PC-9 (cell line): ENCODE data around the gene KPNA1. TPM values are rescaled to one million over a fixed set of nuclear protein-coding genes. Genes with fewer than 3 reads are reported as not detected.

Experiments
- BruUV-seq: library from RNA; stranded (reverse); fragments of 400-500 nt; replicated peaks from 2 replicates; lab custom pipeline; 2021; lab: Mats Ljungman, UMichigan
- CTCF ChIA-PET: fragments of 300-600 bp; sonication (Branson Sonifier 250); formaldehyde crosslinking; loops from one replicate; lab custom pipeline; 2022; ENCODE audit warnings: antibody characterized with exemption; lab: Charles Lee
- POLR2A ChIA-PET: fragments of 300-600 bp; sonication (Branson Sonifier 250); formaldehyde crosslinking; loops from one replicate; lab custom pipeline; 2022; ENCODE audit warnings: antibody characterized with exemption; ENCODE audit not compliant: unreplicated experiment; lab: Charles Lee
- DNase-seq, 2 experiments: peaks; one replicate each; pipeline versions ENCODE4 v3.0.0 to v3.0.0-alpha.2; 2015 to 2022; ENCODE audit warnings: mixed read lengths in 1 of 2
- H2AFZ ChIP-seq: fragments of 200-600 bp; sonication (generic); 2 replicates; pipeline ENCODE4 v1.8.1; 2017; ENCODE audit warnings: antibody characterized with exemption
- H3F3A ChIP-seq: fragments of 200-600 bp; sonication (generic); 2 replicates; pipeline ENCODE4 v1.8.1; 2017; ENCODE audit warnings: antibody characterized with exemption, mild to moderate bottlenecking, low read depth; ENCODE audit not compliant: insufficient read depth
- H3K27ac ChIP-seq: fragments of 200-600 bp; sonication (generic); 2 replicates; pipeline ENCODE4 v1.6.1; 2016; ENCODE audit warnings: mixed run types
- H3K27me3 ChIP-seq: fragments of 200-600 bp; sonication (generic); 2 replicates; pipeline ENCODE4 v1.6.1; 2016; ENCODE audit warnings: low read depth, mixed run types; ENCODE audit not compliant: insufficient read depth
- H3K36me3 ChIP-seq: fragments of 200-600 bp; sonication (generic); 2 replicates; pipeline ENCODE4 v1.6.1; 2016; ENCODE audit warnings: low read depth, mixed run types
- H3K4me1 ChIP-seq: fragments of 200-600 bp; sonication (generic); replicated peaks from 2 replicates; pipeline ENCODE4 v1.6.1; 2016; ENCODE audit warnings: mixed run types; ENCODE audit not compliant: insufficient read depth
- H3K4me2 ChIP-seq: fragments of 200-600 bp; sonication (generic); 2 replicates; pipeline ENCODE4 v1.6.1; 2017; ENCODE audit warnings: mixed run types
- H3K4me3 ChIP-seq: fragments of 200-600 bp; sonication (generic); 2 replicates; pipeline ENCODE4 v1.6.1; 2016; ENCODE audit warnings: mixed run types
- H3K79me2 ChIP-seq: fragments of 200-600 bp; sonication (generic); 2 replicates; pipeline ENCODE4 v1.6.1; 2017; ENCODE audit warnings: low read depth, mixed run types
- H3K9me2 ChIP-seq: fragments of 200-600 bp; sonication (generic); 2 replicates; pipeline ENCODE4 v1.8.1; 2017; ENCODE audit warnings: mild to moderate bottlenecking; ENCODE audit not compliant: insufficient read depth
- H3K9me3 ChIP-seq: fragments of 200-600 bp; sonication (generic); 2 replicates; pipeline ENCODE4 v1.8.1; 2016; ENCODE audit warnings: low read depth; ENCODE audit not compliant: insufficient read depth
- H4K20me1 ChIP-seq: fragments of 200-600 bp; sonication (generic); 2 replicates; pipeline ENCODE4 v1.8.1; 2017; ENCODE audit not compliant: insufficient read depth
- EZH2 ChIP-seq: fragments of 200-600 bp; sonication (generic); IDR thresholded peaks from 2 replicates; pipeline ENCODE4 v1.8.0; 2017; ENCODE audit warnings: antibody characterized with exemption, low read depth
- intact Hi-C: fragments of 100-400 bp; cut with micrococcal nuclease; formaldehyde crosslinking; loops from one replicate; pipeline ENCODE4 v1.10.0; 2022; ENCODE audit not compliant: unreplicated experiment
- total RNA-seq: library from RNA; stranded (reverse); gene quantifications from 2 replicates; pipeline ENCODE4 v1.2.3, GENCODE V29; 2021
- TF ChIP-seq, protein P1 (sequence below): fragments of 200-600 bp; sonication (generic); conservative IDR thresholded peaks from 2 replicates; pipeline ENCODE4 v1.6.1; 2017; ENCODE audit warnings: mixed run types, antibody characterized with exemption, mild to moderate bottlenecking, moderate library complexity

The KPNA1 gene
- total RNA-seq, 1 experiment from 2014 or later: 89.2 TPM

GRCh38 chr3:122430371-122430770 lies 84.4 kb downstream of the KPNA1 start:
- DNase-seq: no peak
- ChIA-PET POLR2A (no interaction called here), CTCF (no interaction called here)
- Histone ChIP-seq H3K79me2 (no peaks in the 10 kb centered on the region), H3K4me2 (no peak overlapping the region), H3F3A (peaks cover 44% of the 10 kb centered on the region), H3K36me3 (peaks cover 41% of the 10 kb centered on the region), H3K4me3 (no peak overlapping the region), H3K9me2 (no peaks in the 10 kb centered on the region), H3K27me3 (no peaks in the 10 kb centered on the region), H4K20me1 (no peaks in the 10 kb centered on the region), H3K27ac (no peak overlapping the region), H3K9me3 (no peaks in the 10 kb centered on the region), H3K4me1 (0 out of 2 replicates have a peak, but pooled peaks cover 12% of the 10 kb centered on the region), H2AFZ (no peak overlapping the region)
- BruUV-seq: no TSS peak
- TF ChIP-seq, protein P1, sequence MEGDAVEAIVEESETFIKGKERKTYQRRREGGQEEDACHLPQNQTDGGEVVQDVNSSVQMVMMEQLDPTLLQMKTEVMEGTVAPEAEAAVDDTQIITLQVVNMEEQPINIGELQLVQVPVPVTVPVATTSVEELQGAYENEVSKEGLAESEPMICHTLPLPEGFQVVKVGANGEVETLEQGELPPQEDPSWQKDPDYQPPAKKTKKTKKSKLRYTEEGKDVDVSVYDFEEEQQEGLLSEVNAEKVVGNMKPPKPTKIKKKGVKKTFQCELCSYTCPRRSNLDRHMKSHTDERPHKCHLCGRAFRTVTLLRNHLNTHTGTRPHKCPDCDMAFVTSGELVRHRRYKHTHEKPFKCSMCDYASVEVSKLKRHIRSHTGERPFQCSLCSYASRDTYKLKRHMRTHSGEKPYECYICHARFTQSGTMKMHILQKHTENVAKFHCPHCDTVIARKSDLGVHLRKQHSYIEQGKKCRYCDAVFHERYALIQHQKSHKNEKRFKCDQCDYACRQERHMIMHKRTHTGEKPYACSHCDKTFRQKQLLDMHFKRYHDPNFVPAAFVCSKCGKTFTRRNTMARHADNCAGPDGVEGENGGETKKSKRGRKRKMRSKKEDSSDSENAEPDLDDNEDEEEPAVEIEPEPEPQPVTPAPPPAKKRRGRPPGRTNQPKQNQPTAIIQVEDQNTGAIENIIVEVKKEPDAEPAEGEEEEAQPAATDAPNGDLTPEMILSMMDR: no peak
- no peak for TF ChIP-seq EZH2
- intact Hi-C loops: no loop called here

DNA sequence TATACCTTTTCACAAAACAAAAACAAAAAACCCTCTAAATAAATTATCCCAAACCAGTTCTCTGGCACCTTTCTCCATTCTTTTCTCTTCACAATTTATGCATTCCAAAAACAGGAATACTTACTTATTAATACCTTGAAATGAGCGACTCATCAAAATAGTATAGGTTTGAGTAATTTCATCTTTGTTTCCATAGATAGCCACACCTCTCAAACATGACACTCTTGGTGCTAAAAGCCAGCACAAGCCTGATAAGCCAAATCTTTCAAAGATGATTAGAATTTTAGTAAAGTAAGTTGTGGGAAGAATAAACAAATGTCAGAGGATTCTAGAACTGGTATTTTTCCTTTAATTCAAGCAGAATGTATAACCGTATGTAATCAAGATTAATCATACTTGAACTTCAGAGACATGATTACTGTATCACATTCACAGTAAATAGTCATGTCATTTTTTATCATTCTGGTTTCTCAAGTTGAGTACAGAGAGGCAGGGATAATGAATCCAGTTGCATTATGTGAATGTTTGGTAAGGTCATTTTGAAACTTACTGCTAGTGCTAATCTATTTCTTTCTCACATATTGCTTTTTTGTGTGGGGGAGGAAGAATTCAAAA lies 86.8 kb downstream of the KPNA1 start:
- H3K4me3 ChIP-seq: no peak overlapping the region
- H4K20me1 ChIP-seq: no peaks in the 10 kb centered on the region
- ChIA-PET CTCF (no interaction called here), POLR2A (no interaction called here)
- peak overlapping the region; percentile 42 for H3K27ac ChIP-seq
- TF ChIP-seq EZH2: no peak
- TF ChIP-seq, protein P1: no peak
- no peaks in the 10 kb centered on the region for H3K79me2 ChIP-seq
- no peak overlapping the region for H2AFZ ChIP-seq
- no TSS peak for BruUV-seq
- H3K36me3 ChIP-seq: peaks cover 43% of the 10 kb centered on the region
- intact Hi-C loops: no loop called here
- H3F3A ChIP-seq: peaks cover 46% of the 10 kb centered on the region
- H3K9me2 ChIP-seq: no peaks in the 10 kb centered on the region
- H3K4me2 ChIP-seq: no peak overlapping the region
- no peaks in the 10 kb centered on the region for H3K27me3 ChIP-seq
- H3K4me1 ChIP-seq: 0 out of 2 replicates have a peak, but pooled peaks cover 12% of the 10 kb centered on the region
- no peaks in the 10 kb centered on the region for H3K9me3 ChIP-seq
- peak in 1 of 2 experiments; percentile 55 for DNase-seq

DNA sequence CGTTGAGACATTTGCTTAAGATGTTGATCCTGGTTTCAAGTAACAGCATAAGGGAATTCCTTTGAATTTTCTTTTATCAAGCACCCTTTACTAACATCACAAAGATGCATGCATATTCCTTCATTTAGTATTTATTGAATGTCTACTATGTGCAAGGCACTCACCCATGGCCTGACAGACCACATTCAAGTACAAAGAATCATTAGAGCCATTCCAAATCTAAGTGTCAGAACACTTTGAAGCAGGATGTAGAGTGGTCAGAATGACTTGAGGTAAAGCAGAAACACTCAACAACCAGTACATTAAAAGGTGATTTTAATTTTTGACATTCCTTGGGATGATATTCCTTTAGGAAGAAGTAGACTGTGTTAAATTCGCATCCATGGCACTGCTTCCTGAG lies 92.9 kb downstream of the KPNA1 start:
- Histone ChIP-seq H4K20me1 (no peaks in the 10 kb centered on the region), H3K9me2 (no peaks in the 10 kb centered on the region), H3K4me1 (peaks cover 7% of the 10 kb centered on the region; the same call in 1 of the 2 replicates), H3K4me2 (no peak overlapping the region), H3K27me3 (no peaks in the 10 kb centered on the region), H3K4me3 (no peak overlapping the region), H3F3A (peaks cover 38% of the 10 kb centered on the region; the same call in 1 of the 2 replicates), H2AFZ (no peak overlapping the region), H3K79me2 (peaks cover 12% of the 10 kb centered on the region), H3K9me3 (no peaks in the 10 kb centered on the region), H3K27ac (no peak overlapping the region), H3K36me3 (peaks cover 33% of the 10 kb centered on the region)
- intact Hi-C loops: no loop called here
- no peak for DNase-seq
- TF ChIP-seq EZH2: no peak
- TF ChIP-seq, protein P1: no peak
- ChIA-PET POLR2A (no interaction called here), CTCF (no interaction called here)
- no TSS peak for BruUV-seq
